ENCODE measurements around the gene SSH3.

Gene SSH3, protein sequence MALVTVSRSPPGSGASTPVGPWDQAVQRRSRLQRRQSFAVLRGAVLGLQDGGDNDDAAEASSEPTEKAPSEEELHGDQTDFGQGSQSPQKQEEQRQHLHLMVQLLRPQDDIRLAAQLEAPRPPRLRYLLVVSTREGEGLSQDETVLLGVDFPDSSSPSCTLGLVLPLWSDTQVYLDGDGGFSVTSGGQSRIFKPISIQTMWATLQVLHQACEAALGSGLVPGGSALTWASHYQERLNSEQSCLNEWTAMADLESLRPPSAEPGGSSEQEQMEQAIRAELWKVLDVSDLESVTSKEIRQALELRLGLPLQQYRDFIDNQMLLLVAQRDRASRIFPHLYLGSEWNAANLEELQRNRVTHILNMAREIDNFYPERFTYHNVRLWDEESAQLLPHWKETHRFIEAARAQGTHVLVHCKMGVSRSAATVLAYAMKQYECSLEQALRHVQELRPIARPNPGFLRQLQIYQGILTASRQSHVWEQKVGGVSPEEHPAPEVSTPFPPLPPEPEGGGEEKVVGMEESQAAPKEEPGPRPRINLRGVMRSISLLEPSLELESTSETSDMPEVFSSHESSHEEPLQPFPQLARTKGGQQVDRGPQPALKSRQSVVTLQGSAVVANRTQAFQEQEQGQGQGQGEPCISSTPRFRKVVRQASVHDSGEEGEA

DNA sequence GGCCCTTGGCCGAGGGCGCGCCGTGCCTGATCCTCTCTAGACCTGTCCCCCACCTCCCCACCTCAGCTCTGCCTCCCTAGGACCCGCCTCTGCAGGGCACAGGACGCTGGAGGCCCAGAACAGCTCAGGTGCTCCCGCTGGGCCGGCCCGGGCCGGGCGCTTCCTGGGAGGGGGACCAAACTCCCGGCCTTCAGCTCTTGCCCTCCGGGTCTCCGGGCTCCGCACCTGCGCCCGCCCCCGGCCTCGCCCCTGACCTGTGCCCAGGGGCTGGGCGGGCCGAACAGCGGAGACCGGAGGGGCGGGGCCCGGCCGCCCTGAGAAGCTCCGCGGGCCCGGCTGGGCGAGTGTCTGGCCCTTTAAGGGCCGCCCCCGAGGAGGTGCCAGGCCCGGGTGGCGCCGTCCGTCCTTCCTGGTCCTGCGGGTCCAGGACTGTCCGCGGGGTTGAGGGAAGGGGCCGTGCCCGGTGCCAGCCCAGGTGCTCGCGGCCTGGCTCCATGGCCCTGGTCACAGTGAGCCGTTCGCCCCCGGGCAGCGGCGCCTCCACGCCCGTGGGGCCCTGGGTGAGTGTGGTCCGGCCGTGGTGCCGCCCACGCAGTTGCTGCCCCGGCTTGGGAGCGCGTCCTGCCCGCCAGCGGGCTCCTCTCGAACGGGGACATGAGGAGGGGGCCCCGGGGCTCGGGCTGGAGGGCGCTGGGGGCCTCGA, at the start of gene SSH3:
Gene SSH3 (plus strand): TSS at position 399 of the 703 bp plus-strand sequence. CDS start 96 bp downstream, at position 495.
- H2AFZ ChIP-seq (ENCODE audit: low read depth, low read length, severe bottlenecking): no peak within 1 kb of the TSS
- H3K27me3 ChIP-seq (ENCODE audit: low read length): no peaks in the 10 kb centered on the region

DNA sequence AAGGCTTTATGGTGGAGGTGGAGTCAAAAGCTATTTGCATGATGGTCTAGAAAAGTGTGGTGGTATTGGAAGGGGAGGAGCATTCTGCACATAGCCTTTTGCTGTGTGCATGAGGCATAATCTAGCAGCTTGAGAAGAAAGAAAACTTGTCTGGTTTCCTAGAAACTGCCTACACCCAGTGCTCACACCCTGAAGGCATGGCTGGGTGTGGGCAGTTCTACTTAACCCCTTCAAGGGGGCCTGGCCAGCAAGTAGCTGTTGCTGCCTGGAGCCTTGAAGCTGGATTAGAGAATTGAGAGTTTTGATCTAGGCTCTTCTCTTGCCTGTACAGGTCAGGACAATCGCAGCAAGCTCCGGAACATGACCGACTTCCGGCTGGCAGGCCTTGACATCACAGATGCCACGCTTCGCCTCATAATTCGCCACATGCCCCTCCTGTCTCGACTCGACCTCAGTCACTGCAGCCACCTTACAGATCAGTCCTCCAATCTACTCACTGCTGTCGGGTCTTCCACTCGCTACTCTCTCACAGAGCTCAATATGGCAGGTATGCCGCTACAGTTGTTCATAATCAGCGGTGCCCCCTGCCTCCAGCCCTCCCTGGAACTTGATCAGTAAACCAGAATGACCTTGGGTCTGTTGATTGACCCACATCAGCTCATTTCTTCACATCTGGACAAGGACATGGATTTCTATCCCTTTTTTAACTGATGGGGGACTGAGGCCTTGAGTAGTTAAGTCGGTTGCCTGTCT, 49.3 kb upstream of the SSH3 start:
- no peaks in the 10 kb centered on the region for H4K20me1 ChIP-seq (ENCODE audit: low read depth, low read length)
- no peak overlapping the region for H3K9ac ChIP-seq (ENCODE audit: low read length)
- H3K4me3 ChIP-seq (ENCODE audit: insufficient read depth, low read length, poor library complexity, severe bottlenecking): no peak overlapping the region
- H2AFZ ChIP-seq (ENCODE audit: low read depth, low read length, severe bottlenecking): no peak overlapping the region
- no peak overlapping the region for H3K4me2 ChIP-seq (ENCODE audit: low read depth, low read length, poor library complexity, severe bottlenecking)
- no peak overlapping the region for H3K27ac ChIP-seq (ENCODE audit: low read depth, low read length)
- H3K27me3 ChIP-seq (ENCODE audit: low read length): no peaks in the 10 kb centered on the region
- no peaks in the 10 kb centered on the region for H3K9me2 ChIP-seq (replicated peaks; ENCODE audit: insufficient read depth, low read length)
- peaks cover 12% of the 10 kb centered on the region; the same call in 1 of the 2 replicates for H3F3A ChIP-seq (ENCODE audit: insufficient read depth)
- TF ChIP-seq, protein P1, sequence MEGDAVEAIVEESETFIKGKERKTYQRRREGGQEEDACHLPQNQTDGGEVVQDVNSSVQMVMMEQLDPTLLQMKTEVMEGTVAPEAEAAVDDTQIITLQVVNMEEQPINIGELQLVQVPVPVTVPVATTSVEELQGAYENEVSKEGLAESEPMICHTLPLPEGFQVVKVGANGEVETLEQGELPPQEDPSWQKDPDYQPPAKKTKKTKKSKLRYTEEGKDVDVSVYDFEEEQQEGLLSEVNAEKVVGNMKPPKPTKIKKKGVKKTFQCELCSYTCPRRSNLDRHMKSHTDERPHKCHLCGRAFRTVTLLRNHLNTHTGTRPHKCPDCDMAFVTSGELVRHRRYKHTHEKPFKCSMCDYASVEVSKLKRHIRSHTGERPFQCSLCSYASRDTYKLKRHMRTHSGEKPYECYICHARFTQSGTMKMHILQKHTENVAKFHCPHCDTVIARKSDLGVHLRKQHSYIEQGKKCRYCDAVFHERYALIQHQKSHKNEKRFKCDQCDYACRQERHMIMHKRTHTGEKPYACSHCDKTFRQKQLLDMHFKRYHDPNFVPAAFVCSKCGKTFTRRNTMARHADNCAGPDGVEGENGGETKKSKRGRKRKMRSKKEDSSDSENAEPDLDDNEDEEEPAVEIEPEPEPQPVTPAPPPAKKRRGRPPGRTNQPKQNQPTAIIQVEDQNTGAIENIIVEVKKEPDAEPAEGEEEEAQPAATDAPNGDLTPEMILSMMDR (IDR thresholded peaks at IDR 0.05; ENCODE audit: insufficient read depth, low read length, poor library complexity, severe bottlenecking): no peak
- TF ChIP-seq EZH2phosphoT487 (conservative IDR thresholded peaks at IDR 0.05; ENCODE audit: low read length): no peak
- H3K36me3 ChIP-seq (ENCODE audit: low read length): peaks cover 9% of the 10 kb centered on the region; the same call in 1 of the 2 replicates
- no peaks in the 10 kb centered on the region for H3K9me3 ChIP-seq (ENCODE audit: insufficient read depth, low read length)
- H3K79me2 ChIP-seq (ENCODE audit: insufficient read depth, low read length): no peaks in the 10 kb centered on the region

More for the DNA sequence above, at the start of gene SSH3:
- Histone ChIP-seq H3K9me3 (ENCODE audit: insufficient read depth, low read length) (no peaks in the 10 kb centered on the region), H4K20me1 (ENCODE audit: low read depth, low read length) (no peaks in the 10 kb centered on the region), H3K27ac (ENCODE audit: low read depth, low read length) (no peak within 1 kb of the TSS), H3K9me2 (replicated peaks; ENCODE audit: insufficient read depth, low read length) (no peaks in the 10 kb centered on the region), H3K4me3 (ENCODE audit: insufficient read depth, low read length, poor library complexity, severe bottlenecking) (no peak within 1 kb of the TSS), H3K9ac (ENCODE audit: low read length) (no peak within 1 kb of the TSS), H3K36me3 (ENCODE audit: low read length) (no peaks in the 10 kb centered on the region; the same call in 1 of the 2 replicates), H3K79me2 (ENCODE audit: insufficient read depth, low read length) (no peaks in the 10 kb centered on the region), H3F3A (ENCODE audit: insufficient read depth) (no peaks in the 10 kb centered on the region), H3K4me2 (ENCODE audit: low read depth, low read length, poor library complexity, severe bottlenecking) (no peak within 1 kb of the TSS)
- TF ChIP-seq, protein P1 (IDR thresholded peaks at IDR 0.05; ENCODE audit: insufficient read depth, low read length, poor library complexity, severe bottlenecking): no peak
- no peak for TF ChIP-seq EZH2phosphoT487 (conservative IDR thresholded peaks at IDR 0.05; ENCODE audit: low read length)

DNA sequence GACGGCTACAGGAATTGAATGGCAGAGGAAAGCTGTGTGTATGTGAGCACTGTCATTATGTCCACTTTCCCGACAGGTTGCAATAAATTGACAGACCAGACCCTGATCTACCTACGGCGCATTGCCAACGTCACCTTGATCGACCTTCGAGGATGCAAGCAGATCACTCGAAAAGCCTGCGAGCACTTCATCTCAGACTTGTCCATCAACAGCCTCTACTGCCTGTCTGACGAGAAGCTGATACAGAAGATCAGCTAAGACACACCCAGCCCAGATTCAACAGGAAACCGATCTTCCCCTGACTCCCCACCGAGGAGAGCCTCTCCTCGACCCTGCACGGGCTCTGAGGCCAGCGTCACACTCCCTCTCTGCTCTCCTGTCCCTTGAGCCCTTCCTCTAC, 48.5 kb upstream of the SSH3 start:
- no peak overlapping the region for H3K27ac ChIP-seq (ENCODE audit: low read depth, low read length)
- H3K79me2 ChIP-seq (ENCODE audit: insufficient read depth, low read length): no peaks in the 10 kb centered on the region
- H4K20me1 ChIP-seq (ENCODE audit: low read depth, low read length): no peaks in the 10 kb centered on the region
- H3K9me3 ChIP-seq (ENCODE audit: insufficient read depth, low read length): no peaks in the 10 kb centered on the region
- H2AFZ ChIP-seq (ENCODE audit: low read depth, low read length, severe bottlenecking): no peak overlapping the region
- TF ChIP-seq, protein P1 (IDR thresholded peaks at IDR 0.05; ENCODE audit: insufficient read depth, low read length, poor library complexity, severe bottlenecking): no peak
- no peaks in the 10 kb centered on the region for H3K9me2 ChIP-seq (replicated peaks; ENCODE audit: insufficient read depth, low read length)
- H3K4me3 ChIP-seq (ENCODE audit: insufficient read depth, low read length, poor library complexity, severe bottlenecking): no peak overlapping the region
- H3K27me3 ChIP-seq (ENCODE audit: low read length): no peaks in the 10 kb centered on the region
- peaks cover 12% of the 10 kb centered on the region; the same call in 1 of the 2 replicates for H3F3A ChIP-seq (ENCODE audit: insufficient read depth)
- no peak overlapping the region for H3K9ac ChIP-seq (ENCODE audit: low read length)
- 0 out of 2 replicates have a peak, but pooled peaks cover 7% of the 10 kb centered on the region for H3K36me3 ChIP-seq (ENCODE audit: low read length)
- H3K4me2 ChIP-seq (ENCODE audit: low read depth, low read length, poor library complexity, severe bottlenecking): no peak overlapping the region

All from SU-DHL-6 (cell line).